HG03442 (cell line): Measurements from ENCODE around the gene MDFI.

Experiments used
- ATAC-seq: cut with Tn5 transposase; IDR thresholded peaks from one replicate; pipeline ENCODE4 v1.9.1; 2021; ENCODE audit warnings: mild to moderate bottlenecking, moderate library complexity; ENCODE audit not compliant: unreplicated experiment

MDFI gene

DNA sequence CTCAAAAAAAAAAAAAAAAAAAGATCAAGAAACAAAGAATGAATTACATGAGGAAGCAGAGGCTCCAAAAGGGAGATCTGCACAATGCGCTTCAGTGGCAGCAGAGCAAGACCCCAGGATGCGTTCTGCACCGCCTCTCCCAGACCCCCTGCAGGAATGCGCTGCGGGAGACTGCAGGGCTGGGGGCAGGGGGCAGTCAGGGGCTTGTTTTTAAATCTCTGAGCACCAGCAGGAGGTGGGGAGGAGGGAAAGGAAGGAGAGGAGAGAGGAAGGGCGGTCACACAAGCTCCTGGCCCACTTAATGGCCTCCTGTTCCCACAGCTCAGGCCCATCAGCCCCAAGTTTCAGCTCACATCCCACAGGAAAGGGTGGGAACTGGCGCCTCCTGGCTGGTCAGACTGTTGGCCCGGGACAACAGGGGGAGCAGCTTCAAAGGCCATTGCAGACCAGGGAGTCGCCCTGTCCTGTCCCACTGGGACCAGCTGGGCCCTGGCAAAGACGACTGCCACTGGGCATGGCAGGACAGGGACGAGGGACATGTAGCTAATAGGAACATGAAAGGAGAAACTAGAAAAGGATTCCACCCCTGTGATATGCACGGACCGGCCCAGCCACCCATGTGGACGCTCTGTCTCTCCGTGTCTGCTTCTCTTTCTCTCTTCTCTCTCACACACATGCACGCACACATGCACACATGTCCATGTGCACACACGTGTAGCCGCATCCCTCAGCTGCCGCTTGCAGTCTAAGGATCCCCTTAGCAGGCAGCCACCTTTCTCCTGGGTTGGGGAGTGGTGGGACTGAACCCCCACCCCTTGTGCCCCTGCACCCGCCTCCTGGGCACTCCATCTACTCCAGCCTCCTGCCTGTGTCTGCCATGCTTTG, 62.4 kb downstream of the MDFI start:
- ATAC-seq = no peak

DNA sequence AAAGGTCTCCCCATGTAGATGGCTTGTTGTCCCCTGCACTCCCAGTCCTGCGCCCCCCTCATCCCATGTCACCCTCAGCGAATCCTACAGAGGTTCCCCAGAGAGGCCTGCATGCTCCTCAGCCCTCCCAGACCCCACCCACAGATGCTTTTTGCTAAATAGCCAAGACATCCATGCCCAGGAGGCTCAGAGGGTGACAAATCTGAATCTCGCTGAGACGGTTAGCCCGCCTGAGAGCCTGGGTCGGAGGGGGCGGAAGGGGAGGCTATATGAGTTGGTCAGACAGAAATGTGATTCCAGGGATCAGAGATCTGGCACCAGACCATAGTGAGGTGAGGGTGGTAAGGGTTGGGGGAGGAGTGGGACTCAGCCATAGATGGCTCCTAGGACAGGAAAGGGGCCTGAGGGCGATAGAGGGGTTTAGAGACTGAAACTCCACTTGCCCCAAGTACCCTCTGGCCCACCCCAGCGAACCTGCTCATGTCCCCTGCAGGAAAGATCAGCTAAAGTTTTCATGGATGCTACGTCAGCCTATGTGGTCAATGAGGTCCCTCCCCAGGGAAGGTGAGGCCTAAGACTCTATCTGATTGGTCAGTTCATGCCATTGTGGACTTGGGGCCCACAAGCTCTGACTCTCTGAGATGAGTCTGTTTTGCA, 63.9 kb downstream of the MDFI start:
- ATAC-seq = no peak

- ATAC-seq = no peak
Measured at GRCh38 chr6:41702771-41703494, 64.7 kb downstream of the MDFI start.
